Activated CD4-positive, alpha-beta T cell treated with anti-CD3 and anti-CD28 coated beads, Interleukin-2, amount 50 U/mL, for 16 hours (primary cell): ENCODE data around the gene SOBP.

ENCODE experiments used
- DNase-seq: peaks from one replicate; pipeline ENCODE4 v3.0.0-alpha.2; 2020

SOBP gene

DNA sequence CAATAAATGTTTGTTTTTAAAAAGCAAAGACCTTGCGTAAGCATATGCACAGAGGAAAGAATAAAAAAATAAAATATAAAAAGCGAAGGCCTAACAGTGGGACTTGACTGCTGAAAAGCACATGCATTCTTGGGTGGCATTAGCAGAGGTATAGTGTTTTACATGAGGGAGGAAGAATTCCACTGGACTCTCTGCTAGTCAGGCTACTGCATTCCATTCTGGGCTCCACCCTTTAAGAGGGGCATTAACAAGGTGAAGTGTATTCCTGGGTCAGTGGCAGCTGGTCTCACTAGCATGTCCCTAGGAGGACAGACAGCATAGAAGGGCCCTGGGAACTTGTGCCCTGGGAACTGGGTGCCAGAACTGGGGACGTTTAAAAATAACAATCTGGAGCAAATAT lies 134.1 kb downstream of the SOBP start:
- DNase-seq: no peak

DNA sequence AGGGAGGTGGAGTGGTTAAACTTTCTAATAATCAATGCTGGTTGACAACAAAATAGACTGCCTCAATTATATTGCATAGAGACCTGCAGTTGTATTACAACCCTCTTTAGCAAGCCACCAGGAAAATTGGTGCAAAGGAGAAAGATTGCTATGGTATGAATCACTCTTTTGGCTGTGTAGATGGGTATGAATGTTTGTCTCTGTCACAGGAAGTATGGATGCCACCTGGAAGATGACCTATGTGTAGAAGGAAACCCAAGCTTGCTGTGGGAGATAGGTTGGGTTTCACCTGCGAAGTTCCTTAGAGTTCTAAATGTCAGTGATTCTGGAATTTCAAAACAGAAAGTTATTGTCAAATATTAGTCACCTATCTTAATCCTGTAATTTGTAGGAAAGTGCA lies 134.6 kb downstream of the SOBP start:
- DNase-seq: no peak

DNA sequence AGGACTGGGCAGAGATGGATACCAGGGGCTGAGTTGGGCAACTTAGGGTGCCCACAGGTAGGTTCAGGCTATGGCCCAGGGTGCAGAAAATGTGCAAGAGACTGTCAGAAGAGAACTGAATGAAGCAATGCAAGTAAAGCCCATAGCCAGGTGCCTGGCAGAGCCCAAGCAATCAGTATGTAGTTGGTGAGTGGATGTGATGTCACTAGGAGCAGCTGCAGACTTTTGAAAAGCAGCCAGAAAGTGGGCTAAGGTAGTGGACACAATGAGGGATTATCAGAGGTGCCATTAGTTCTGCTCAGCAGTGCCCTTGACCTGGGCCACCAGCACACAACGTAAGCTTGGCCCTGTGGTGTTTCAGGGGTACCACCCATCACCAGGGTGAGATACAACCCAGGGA lies 135.3 kb downstream of the SOBP start:
- DNase-seq: no peak

DNA sequence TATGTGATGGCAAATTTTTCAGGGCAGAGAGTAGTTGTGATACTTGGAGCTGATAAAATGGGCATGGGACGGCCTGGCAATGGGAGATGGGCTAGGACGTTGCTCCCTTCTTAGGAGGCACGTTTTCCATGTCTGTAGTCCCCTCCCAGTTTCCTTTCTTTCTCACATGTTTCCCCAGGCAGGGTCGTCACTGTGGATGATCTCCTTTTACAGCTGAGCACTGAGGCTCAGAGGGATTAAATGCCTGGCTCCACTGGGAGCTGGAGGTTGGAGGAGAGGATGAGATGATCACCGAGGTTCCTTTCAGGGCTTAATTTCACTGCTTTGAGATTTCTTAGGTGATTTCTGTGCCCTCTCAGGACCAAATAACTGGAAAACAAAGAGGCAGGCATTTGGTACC lies 136.7 kb downstream of the SOBP start:
- DNase-seq: no peak

DNA sequence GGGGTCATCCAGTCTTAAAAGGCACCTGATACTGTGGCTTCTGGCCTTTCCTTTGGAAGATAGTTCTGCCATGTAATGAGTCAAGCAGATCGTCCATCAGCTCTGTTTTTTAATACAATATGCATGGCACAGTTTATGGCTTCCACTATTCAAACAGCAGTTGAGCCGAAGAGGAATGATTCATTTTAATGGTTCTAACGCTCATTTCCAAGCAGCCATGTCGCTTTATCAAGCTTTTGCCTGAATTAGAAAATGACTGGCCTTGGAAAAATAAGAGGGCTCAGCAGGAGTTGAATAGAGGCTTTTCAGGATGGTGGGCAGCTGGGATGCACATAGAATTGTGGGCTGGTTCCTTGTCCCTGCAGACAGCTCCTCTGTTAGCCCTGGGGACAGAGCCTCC lies 138.1 kb downstream of the SOBP start:
- DNase-seq: no peak

DNA sequence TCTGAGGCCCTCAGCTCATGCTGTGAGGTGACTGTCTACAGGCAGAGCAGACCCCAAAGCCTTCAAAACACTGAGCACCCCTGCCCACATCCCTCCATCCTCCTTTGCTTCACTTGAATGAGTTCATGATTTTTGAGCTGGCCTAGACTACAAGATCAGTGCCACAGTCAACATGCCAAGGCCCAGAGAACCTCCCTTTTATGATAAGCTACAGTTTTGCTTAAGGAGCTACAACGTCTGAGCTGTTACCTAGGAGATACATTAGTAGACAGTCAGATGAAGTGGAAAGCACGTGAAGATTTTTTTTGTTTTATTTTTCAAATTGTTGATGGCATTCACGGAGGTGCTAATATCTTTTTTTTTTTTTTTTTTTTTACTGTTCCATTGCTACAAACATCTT lies 139.0 kb downstream of the SOBP start:
- DNase-seq: no peak

DNA sequence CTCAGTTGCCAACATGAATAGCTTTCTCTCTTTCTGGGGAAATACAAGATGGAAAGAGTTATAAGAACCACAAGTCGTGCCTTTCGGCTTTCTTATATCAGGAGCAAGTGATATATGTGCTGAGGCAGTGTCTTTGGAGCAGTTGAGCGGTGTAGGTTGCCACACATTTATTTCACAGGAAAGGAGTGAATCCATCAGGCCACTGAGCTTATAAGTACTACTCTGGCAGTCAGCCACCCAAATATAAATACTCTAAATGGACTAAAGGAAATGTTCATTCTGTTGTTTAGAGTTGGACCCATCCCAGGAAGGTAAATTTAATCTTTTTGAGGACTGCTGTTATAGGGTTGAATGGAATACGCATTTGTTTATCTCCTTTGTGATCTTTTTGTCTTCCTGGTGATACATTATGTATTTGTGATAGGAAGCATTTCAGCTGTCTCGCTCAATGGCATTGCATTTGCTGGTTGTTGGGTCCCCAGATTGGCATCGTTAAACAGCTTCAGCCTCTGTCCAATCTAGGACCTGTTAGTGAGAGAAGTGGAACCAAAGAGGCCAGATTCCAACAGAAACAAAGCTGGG lies 139.7 kb downstream of the SOBP start:
- DNase-seq: no peak

DNA sequence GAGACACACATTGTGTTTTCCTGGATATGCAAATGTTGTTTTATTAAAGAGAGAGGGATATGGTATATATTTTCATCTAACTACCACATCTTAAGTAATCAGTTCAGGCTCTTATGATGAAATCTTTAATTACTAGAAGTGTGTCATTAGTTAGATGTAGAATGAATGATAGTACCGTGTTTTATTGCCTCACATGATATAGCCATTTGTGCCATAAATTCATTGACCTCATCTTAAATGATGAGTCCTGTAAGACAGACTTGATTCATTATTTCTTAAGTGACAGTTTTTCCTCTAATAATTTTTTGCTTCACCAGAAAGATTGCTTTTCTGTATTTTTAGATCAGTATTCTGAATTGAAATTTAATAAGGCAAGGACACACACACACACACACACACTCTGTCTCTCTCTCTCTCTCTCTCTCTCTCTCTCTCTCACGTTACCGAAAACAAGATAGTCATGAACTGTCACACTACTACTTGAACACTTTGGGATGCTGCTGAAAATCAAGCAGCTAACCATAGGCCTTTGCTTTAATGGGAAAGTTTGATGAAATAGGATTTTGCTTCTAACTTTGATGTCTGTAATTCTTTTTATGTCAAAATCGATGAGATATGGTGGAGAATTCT lies 140.5 kb downstream of the SOBP start:
- DNase-seq: no peak

DNA sequence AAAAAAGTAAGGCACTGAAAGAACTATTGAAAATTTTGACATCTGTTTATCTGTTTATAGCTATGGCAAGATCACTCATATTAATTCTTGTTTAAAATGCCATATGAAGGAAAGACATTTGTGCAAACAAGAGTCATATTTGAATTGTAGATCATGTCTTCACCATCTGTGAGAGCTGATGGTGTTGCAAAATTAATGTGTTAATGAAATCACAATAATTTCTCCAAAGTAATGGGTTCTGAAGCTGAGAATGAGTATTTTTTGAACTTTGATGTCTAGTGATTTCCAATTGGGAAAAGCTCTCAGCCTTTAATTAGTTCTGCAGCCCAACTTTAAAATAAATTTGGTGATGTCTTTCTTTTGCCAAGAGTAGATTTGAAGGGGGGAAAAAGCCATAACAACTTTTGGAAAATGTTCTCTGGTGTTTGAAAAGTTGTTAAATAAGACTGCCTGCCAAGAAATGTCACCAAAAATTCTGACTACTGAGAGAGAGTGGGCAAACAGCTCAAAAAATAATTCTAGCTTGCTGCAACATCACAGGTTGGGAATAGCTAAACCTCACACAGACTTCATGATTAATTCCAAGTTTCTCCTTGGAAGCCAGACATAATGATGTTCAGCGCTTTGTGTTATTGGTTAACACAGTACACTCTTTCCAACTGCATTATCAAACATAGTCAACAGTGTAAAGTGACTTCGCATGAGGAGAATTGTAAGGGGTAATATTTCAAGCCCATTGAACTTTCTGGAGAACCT lies 142.6 kb downstream of the SOBP start:
- DNase-seq: no peak

DNA sequence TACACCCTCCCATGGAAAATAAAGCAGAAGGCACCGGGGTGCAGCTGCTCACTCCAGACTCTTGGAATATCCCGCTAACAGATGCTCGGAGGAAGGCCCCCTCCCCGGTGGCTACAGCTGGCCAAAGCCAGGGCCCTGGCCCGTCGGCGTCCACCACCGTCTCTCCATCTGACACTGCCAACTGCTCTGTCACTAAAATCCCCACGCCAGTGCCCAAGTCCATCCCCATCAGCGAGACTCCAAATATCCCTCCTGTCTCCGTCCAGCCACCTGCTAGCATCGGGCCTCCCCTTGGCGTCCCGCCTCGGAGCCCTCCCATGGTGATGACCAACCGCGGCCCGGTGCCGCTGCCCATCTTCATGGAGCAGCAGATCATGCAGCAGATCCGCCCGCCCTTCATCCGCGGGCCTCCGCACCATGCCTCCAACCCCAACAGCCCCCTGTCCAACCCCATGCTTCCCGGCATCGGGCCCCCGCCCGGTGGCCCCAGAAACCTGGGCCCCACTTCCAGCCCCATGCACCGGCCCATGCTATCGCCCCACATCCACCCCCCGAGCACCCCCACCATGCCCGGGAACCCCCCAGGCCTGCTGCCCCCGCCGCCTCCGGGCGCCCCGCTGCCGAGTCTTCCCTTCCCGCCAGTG lies 143.9 kb downstream of the SOBP start:
- no peak for DNase-seq

DNA sequence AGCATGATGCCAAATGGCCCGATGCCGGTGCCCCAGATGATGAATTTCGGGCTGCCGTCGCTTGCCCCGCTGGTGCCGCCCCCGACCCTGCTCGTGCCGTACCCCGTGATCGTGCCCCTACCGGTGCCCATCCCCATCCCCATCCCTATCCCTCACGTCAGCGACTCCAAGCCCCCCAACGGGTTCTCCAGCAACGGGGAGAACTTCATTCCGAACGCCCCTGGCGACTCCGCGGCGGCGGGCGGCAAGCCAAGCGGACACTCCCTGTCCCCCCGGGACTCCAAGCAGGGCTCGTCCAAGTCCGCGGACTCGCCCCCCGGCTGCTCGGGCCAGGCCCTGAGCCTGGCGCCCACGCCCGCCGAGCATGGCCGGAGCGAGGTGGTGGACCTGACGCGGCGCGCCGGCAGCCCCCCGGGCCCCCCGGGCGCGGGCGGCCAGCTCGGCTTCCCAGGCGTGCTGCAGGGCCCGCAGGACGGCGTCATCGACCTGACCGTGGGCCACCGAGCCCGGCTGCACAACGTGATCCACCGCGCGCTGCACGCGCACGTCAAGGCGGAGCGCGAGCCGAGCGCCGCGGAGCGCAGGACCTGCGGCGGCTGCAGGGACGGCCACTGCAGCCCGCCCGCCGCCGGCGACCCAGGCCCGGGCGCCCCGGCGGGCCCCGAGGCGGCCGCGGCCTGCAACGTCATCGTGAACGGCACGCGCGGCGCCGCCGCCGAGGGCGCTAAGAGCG lies 144.6 kb downstream of the SOBP start:
- no peak for DNase-seq

DNA sequence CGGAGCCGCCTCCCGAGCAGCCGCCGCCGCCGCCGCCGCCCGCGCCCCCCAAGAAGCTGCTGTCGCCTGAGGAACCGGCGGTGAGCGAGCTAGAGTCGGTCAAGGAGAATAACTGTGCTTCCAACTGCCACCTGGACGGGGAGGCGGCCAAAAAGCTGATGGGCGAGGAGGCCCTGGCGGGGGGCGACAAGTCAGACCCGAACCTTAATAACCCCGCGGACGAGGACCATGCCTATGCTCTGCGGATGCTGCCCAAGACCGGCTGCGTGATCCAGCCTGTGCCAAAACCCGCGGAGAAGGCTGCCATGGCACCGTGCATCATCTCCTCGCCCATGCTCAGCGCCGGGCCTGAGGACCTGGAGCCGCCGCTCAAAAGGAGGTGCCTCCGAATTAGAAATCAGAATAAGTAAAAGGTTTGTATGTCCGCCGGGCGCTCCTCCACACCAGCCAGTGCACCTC lies 145.2 kb downstream of the SOBP start:
- DNase-seq: no peak

DNA sequence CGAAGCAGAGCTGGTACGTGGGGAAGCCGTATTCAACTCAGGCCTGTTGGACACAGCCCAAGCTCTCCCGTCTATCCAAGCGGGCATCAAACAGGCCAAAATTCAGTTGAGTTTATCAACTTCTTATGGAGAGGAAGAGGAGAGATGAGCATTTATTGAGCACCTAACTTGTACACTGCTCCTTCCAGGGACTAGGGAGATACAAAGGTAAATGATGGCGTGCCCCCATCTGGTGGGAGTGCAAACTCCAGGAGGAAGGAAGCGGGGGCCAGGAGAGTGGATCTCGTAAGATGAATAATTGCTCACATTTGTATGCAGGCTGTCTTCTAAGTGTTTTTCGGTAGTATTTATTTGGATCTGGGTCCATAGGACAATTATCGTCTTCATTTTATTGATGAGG lies 146.6 kb downstream of the SOBP start:
- no peak for DNase-seq

DNA sequence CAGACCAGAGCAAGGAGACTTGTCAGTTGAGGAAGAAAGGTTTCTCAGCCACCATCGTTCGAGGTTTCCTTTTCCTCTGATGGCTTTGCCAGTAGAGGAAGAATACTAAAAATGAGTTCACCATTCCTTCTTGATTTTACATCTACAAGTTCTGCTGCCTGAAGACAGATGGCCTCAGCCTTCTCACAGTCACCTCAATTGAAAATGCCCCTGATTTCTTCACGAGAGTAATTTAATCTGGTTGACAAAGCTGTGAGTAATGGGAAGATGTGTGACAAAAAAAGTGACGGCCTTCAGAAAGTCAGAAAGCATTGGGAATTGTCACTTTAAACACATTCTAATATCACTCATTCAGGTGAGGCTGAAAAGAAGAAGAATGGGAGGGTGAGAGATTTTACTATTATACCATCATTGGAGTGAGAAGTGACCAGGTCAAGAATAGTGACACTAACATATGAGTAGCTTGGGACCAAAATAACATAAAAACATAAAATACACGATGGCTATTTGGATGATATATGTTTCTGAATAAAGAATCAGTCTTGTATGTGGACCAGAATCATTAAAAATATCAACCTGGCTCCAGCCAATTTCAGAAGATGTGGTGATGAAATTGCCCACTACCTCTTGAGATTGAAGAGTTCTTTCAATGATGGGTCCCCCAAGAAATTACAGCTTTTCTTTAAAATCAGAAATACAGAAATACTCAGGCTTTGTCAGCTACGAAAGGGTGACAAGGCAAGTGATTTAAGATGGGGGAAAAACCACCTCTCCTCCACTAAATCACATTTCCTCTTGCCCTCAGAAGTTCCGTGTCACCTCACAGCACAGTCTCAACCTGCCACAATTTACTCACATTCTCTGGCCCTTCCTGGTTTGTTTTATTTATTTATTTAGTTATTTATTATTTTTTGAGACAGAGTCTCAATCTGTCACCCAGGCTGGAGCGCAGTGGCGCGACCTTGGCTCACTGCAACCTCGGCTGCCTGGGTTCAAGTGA lies 147.7 kb downstream of the SOBP start:
- DNase-seq: no peak

DNA sequence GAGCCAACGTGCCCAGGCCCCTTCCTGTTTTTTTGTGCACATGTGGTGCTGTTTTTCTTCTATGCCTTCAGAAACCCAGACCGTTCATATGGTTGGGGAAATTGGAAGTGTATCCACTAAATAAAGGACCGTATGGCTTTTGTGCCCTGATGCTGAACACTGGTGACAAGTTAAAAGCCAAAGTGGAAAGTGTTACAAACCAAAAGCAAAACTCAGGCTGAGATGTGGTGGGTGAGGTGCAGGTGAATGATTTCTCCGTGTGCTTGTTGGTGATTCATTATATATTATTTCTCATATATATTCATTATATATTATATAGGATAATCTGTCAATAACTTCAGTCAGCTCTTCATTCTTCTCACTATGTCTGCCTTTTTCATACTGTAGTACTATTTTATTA lies 148.6 kb downstream of the SOBP start:
- DNase-seq: no peak

DNA sequence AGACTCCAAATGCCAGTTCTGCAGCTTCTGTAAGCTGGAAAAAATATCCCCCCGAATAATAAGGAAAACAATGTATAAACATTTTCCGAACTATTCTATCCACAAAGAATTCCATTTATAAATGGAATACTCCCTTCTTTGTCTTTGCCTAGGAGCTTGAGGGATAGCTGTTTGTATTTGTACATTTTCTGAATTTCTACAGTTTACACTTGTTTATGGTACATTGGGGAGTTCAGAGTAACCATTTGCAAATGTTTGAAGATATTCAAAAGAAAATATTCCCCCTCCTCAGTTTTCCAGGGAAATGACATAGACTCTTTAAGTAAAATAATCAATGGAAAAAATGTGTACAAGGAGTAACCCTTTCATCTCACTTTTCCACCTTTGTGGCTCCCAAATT lies 149.6 kb downstream of the SOBP start:
- no peak for DNase-seq

DNA sequence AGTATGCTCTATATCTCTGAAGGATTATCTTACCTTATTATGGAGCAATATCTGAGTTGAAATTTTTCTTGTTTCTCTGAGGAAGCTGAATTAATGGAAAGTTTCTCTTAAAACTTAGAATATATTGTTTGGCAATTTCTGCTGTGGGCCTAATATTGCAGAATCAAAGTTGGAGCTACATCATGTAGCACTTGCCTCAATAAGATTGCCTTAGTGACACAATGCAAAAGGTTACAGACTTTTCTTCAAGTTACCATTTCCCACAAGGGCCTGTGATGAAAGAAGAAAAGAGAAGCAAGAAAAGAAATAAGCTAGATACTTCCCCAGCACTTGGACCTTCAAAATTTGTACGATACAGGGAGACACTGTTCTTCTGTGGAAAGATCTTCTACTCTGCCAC lies 151.2 kb downstream of the SOBP start:
- no peak for DNase-seq

DNA sequence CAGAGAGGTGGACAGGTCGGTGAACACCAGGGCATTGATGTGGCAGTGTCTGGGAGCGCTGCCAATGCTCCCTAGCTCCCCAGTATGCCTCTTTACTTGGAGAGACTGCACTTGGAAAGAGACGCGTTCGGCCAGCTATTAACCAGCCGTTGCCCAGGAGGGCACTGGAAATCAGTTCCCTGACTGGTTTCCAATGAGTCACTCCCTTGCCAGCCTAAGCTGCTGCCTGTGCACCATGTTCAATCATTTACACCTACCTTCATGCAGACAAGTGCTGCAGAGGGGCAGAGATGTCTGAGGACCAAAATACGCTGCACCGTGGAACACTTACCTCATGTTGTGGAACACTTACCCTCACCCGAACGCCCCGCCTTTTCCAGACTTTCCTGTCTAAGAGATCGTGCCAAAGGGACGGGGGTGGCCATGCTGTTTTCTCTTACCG lies 151.6 kb downstream of the SOBP start:
- DNase-seq: no peak

DNA sequence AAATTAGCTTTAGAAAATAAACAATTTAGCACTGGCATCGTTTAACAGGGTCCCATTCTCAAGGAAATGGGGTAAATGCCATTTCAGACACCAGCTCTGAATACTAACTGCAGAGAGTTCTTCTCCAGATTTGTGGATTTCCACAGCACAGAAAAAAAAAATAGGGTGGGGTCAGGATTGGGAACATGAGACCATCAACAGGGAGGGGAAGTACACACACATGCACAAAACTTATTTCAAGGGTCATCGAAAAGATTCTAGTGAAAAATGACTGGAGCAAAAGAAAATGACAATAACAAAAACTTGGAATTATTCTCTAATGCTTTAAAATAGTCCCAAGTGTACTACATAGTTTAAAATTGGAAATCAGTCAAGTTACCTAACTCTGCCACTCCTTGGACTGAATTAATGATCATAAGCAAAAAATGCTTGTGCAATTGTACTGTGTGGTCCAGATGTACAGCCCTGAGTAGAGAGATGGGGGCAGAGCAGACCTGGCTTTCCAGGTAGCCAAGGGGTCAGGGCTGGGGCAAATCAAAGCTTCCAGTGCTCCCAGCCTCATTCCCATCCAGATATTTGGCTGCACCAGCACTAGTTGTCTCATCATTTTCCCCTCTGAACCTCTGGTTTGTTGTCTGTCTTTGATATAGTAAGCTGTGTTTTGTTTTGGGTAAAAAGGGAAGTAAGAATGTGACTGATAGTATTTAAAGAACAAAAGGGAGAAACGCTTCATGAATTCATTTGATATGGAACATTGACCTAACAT lies 152.4 kb downstream of the SOBP start:
- no peak for DNase-seq

DNA sequence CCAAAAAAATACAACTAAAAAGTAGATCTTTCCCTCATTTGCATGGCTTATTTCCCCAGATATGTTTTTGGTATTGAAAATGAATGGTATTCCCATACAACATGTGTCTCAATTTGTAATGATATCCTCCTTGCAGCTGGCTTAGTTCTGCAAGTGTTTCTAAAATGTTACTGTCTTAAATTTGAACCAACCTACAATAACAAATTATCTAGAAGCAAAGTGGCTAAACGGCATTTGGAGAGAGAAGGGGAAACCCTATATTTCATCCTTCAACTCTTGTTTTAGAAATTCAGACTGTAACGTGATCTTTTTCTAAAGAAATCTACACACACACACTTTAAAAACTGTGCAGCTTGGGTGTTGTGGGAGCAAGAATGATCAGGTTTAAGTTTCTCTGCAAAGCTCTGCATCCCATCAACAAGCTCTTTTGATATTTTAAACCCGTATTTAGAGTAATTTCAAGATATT lies 153.0 kb downstream of the SOBP start:
- no peak for DNase-seq

DNA sequence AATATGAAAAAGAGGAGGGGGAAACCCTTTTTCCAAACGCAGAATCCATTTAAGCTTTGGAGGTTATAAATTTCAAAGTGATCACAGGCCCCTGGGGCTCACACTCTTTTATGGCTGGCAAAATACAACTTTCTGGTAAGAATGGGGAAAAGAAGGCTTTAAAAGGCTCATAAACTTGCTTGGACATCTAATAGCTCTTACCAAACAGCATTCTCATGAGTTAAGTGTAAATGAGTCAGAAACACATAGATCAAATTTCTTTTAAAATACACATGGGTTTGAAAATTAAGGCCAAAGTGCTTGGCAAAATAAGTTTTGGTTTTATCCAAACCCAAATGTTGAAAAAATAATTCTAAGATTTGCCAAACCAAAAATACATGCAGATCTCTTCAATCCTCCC lies 154.6 kb downstream of the SOBP start:
- DNase-seq: no peak
